ENCODE measurements around the gene CBX8. TPM values are rescaled to one million over a fixed set of nuclear protein-coding genes. Genes with fewer than 3 reads are reported as not detected.

CBX8 gene
- total RNA-seq, 1 donor from 2014 or later = 3.5 TPM

- no peak for DNase-seq (ENCODE audit: low read depth)
- TF ChIP-seq, protein P1, sequence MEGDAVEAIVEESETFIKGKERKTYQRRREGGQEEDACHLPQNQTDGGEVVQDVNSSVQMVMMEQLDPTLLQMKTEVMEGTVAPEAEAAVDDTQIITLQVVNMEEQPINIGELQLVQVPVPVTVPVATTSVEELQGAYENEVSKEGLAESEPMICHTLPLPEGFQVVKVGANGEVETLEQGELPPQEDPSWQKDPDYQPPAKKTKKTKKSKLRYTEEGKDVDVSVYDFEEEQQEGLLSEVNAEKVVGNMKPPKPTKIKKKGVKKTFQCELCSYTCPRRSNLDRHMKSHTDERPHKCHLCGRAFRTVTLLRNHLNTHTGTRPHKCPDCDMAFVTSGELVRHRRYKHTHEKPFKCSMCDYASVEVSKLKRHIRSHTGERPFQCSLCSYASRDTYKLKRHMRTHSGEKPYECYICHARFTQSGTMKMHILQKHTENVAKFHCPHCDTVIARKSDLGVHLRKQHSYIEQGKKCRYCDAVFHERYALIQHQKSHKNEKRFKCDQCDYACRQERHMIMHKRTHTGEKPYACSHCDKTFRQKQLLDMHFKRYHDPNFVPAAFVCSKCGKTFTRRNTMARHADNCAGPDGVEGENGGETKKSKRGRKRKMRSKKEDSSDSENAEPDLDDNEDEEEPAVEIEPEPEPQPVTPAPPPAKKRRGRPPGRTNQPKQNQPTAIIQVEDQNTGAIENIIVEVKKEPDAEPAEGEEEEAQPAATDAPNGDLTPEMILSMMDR (conservative IDR thresholded peaks at IDR 0.05; ENCODE audit: low read depth, low read length) = no peak
- H3K4me3 ChIP-seq (ENCODE audit: low read depth, low read length) = no peak overlapping the region
These were observed 21.3 kb upstream of the CBX8 start for GRCh38 chr17:79818026-79818758.

DNA sequence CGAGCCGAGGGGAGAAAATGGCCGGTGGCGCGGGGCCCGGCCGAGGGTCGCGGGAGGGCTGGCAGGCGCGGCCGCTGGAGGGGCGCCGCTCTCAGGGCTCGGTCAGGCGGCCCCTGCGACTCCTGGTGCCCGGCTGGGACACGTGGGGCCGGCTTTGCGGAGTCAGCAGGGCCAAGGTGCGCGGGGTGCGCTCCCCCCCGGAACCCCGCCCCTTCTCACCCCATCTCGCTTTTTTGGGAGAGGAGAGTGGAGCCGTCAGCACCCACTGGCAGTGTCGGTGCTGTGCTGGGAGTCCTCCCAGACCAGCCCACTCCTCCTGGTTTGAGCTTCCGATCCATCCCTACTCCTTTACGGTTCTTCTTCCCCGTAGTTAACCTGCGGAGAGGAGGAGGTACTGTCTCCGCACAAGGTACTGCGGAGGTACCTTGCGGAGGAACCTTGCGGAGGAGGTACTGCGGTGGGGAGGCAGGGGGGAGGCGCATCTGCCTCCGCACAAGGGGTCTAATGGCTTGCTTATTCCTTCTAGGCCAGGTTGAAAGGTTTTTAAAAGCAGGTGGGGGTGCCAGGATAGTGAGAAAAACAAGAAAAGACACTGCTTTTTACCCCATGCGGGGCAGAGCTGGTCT, 19.1 kb upstream of the CBX8 start:
- DNase-seq (ENCODE audit: low read depth) = no peak
- no peak overlapping the region for H3K4me3 ChIP-seq (ENCODE audit: low read depth, low read length)
- TF ChIP-seq, protein P1 (conservative IDR thresholded peaks at IDR 0.05; ENCODE audit: low read depth, low read length) = no peak

DNA sequence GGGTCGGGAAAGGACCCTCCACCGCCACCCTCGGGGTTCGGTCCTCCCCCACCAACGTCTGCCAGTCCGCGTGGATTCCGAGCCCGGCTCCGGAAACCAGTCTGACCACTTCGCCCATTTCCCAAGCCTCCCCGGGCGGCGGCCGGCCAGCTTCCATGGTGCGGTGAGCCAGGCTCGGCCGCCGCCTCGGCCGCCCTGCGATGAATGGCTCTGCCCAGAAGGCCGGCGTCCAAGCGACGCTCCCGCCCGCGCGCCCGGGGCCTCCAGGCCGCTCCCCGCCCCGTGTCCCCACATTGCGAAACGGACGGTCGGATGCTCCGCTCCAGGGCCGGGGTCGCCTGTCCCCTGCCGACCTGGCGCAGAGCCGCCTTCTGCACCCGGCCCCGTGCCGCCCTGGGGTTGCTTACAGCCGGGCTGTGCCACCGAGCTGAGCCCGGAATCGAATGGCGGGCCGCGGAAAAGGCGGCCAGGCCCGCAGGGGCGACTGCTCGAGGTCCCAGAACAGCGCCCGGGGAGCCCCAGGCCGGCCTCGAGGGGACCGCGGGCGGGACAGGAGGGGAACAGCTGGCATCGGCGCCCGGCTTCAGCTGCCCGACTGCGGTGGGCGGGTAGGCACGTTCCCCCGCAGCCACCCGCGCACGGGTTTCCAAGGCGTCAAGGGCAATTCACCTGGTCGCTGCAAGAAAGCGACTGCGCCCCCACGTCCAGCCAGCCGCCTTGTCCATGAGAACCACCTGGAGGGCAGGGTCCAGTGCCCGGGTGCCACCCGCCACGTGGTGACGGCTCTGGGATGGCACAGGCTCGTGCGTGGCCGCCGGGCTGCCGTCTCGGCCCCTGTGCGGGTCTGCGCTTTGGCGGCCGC, 18.3 kb upstream of the CBX8 start:
- DNase-seq (ENCODE audit: low read depth) = no peak
- TF ChIP-seq, protein P1 (conservative IDR thresholded peaks at IDR 0.05; ENCODE audit: low read depth, low read length) = no peak
- H3K4me3 ChIP-seq (ENCODE audit: low read depth, low read length) = peak overlapping the region; percentile 20

DNA sequence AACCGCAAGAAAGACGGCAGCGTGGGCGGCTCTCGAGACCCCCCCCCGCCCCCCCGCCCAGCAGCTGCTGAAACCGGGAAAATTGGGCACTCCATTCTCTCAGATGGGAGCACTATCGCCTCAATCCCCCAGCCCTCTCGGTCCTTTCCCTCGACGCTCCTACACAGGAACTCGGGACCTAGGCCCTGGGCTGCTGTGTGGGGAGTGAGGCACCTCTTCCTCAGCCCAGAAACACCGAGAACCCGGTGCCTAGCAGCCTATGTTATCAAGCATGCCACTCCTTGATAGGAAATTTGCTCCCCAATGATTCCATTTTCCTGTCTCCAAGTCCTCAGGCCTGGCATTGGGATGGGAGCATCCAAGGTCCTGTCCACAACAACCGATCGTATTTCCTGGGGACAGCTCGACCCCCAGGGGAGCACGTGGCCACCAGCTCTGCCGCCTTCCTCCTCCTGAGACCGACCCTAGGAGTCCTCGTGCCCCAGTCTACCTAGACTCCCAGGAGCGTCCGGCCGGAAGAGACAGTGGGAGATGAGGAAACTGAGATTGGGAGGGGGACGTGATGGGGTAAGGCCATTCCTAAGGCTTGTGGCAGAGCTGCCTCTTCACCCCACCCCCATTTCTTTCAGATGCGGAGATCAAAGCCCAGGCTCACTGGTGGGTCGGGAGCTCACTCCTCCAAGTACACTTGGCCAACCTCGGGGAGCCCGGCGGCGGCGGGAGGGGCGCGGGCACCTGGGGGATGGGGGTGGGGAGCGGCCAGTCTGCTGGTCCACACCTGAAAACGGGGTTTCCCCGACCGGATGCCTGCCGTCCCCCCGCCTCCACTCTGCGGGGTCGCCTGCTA, 17.5 kb upstream of the CBX8 start:
- H3K4me3 ChIP-seq (ENCODE audit: low read depth, low read length) = peak overlapping the region; percentile 20
- DNase-seq (ENCODE audit: low read depth) = no peak
- TF ChIP-seq, protein P1 (conservative IDR thresholded peaks at IDR 0.05; ENCODE audit: low read depth, low read length) = no peak

DNA sequence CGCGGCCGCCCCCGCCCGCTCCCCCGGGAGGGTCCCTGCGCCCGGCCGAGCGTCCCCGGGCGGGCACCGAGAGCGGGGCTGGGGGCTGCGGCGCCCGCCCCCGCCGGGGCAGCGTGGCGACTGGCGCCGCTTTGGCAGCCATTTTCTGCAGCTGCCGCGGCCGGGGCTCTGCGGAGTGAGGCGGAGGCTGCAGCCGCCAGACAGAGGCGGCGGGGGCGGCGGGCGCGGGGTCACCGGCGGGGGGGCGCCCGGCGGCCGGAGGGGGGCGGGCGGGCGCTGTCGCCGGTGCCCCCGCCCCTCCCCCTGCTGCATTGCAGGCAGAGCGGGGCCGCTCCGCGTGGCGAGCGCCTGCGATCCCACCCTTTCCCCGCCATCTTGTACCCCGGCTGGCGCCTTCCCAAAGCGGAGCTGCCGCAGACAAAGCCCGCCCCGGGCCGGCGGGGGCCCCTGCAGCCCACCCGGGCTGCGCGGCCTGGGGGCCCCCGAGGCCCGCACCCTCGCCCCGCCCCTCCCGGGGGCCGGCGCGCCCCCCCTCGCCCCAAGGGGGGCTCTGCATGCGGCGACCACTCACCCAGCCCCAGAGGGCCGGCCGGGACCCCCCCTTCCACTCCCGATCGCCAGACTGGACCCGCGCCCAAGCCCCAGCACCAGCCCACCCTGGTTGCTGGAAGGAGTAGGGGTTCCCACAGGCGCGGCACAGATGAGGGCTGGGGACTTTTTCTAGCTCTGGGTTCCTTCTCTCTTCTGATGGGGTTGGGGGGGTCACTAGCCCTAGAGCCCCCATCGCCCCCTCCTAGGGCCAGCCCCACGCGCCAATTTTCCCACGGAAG, 16.6 kb upstream of the CBX8 start:
- TF ChIP-seq, protein P1 (conservative IDR thresholded peaks at IDR 0.05; ENCODE audit: low read depth, low read length) = no peak
- peak overlapping the region; percentile 44 for H3K4me3 ChIP-seq (ENCODE audit: low read depth, low read length)

More for the DNA sequence above, 16.6 kb upstream of the CBX8 start:
- no peak for DNase-seq (ENCODE audit: low read depth)
